H1 (cell line): ENCODE measurements around the gene AAGAB. TPM values are rescaled to one million over a fixed set of nuclear protein-coding genes. Genes with fewer than 3 reads are reported as not detected.

Experiments used
- CBX5 ChIP-seq: fragments of 300-800, 300-1000 bp; sonication (generic); IDR thresholded peaks from 2 replicates; pipeline ENCODE4 v1.7.1; 2016; ENCODE audit warnings: antibody characterized with exemption, low read length, low read depth
- CHD2 ChIP-seq: IDR thresholded peaks from 2 replicates; pipeline ENCODE4 v1.6.1; 2012; ENCODE audit warnings: low read length, improper control_type of control experiment
- KDM4A ChIP-seq: IDR thresholded peaks from one replicate; pipeline ENCODE4 v1.7.1; 2012; ENCODE audit warnings: low read depth, mild to moderate bottlenecking, moderate library complexity, low read length, inconsistent platforms; ENCODE audit not compliant: severe bottlenecking
- KDM5A ChIP-seq: fragments of 200-600 bp; IDR thresholded peaks from 2 replicates; pipeline ENCODE4 v1.7.1; 2012; ENCODE audit warnings: mild to moderate bottlenecking, low read length, inconsistent platforms, mixed read lengths
- RAD21 ChIP-seq, 2 experiments: IDR thresholded peaks in 1 of 2; conservative IDR thresholded peaks in 1 of 2; 2 replicates each; pipeline ENCODE4 v1.6.1; 2011; ENCODE audit warnings: low read depth in 2 of 2, low read length in 2 of 2, improper control_type of control experiment in 1 of 2, inconsistent platforms in 1 of 2, mild to moderate bottlenecking in 1 of 2, moderate library complexity in 1 of 2
- RXRA ChIP-seq: IDR thresholded peaks from 2 replicates; pipeline ENCODE4 v1.6.1; 2011; ENCODE audit warnings: low read depth, mild to moderate bottlenecking, low read length, moderate library complexity; ENCODE audit not compliant: insufficient read depth
- SUZ12 ChIP-seq: fragments of 200-600 bp; sonication (generic); IDR thresholded peaks from 2 replicates; pipeline ENCODE4 v1.6.1; 2012; ENCODE audit warnings: mild to moderate bottlenecking, inconsistent platforms, low read length, moderate library complexity, mixed read lengths
- TAF7 ChIP-seq: optimal IDR thresholded peaks from 2 replicates; pipeline ENCODE3; 2011; ENCODE audit warnings: low read depth, mild to moderate bottlenecking, inconsistent platforms, low read length, moderate library complexity, borderline replicate concordance
- TBP ChIP-seq: IDR thresholded peaks from 2 replicates; pipeline ENCODE4 v1.6.1; 2011; ENCODE audit warnings: low read depth, low read length, improper control_type of control experiment
- polyA plus RNA-seq, 7 experiments: library from polyadenylated mRNA; depleted of rRNA in 3 of 7; stranded (reverse) in 5 of 7; unstranded in 2 of 7; fragments of >200 nt in 5 of 7; fragments of 200-250 nt in 2 of 7; gene quantifications; 1 replicate in 5 of 7; 2 replicates in 1 of 7; 4 replicates in 1 of 7; pipeline versions ENCODE4 v1.2.1 to v1.2.3, GENCODE V29; 2011 to 2013; ENCODE audit warnings: missing spikeins in 2 of 7, mixed read lengths in 2 of 7
- total RNA-seq: library from RNA; stranded (reverse); fragmentation: NEBNext Ultra II Directional; extraction: Animal tissue kit (Norgen Biotek cat#: 25700); gene quantifications from 2 replicates; pipeline ENCODE4 v1.2.1, GENCODE V29; 2021

Gene AAGAB
- total and polyA plus RNA-seq, 2 of the 8 experiments (the other 6 are each of a cell fraction or from before 2014, with no cell fraction given): 20.1 to 45.9 TPM

DNA sequence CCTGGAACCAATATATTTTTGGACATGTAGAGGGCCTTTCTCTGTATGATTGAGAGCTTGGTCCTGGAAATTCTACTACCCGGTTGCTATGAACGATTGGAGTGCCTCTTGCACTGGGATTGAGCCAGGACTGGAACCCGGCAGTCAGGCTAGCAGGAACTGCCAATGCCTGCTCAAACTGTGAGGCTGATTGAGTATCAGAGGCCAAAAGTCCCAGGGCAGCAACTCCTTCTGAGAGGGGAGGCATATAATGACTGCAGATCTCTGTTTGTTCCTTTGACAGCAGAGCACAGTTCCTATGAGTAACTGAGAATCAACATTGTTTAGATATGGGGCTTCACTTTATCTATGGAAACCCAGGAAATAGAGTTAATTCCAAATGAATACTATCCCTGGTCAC is 13.0 kb upstream of the AAGAB start (continued):
- TF ChIP-seq CBX5: no peak
- no peak for TF ChIP-seq RAD21 (IDR thresholded peaks at IDR 0.05 in 1 of 2, conservative IDR thresholded peaks at IDR 0.05 in 1 of 2; ENCODE audit: low read depth in 2 of 2, low read length in 2 of 2)
- TF ChIP-seq KDM4A: no peak
- no peak for TF ChIP-seq KDM5A
- no peak for TF ChIP-seq CHD2
- no peak for TF ChIP-seq TAF7
- TF ChIP-seq RXRA: no peak
- TF ChIP-seq SUZ12: no peak
- TF ChIP-seq TBP: no peak
